GM12878 (cell line): ENCODE measurements around the gene GALNTL6. TPM values are rescaled to one million over a fixed set of nuclear protein-coding genes. Genes with fewer than 3 reads are reported as not detected.

ENCODE experiments used
- ATAC-seq: fragments of 200-7000 bp; cut with Tn5 transposase; 3 replicates; pipeline ENCODE4 v1.9.1; 2020; ENCODE audit warnings: mild to moderate bottlenecking, moderate library complexity
- BruUV-seq: library from RNA; stranded (reverse); fragments of 400-500 nt; replicated peaks from 2 replicates; lab custom pipeline; 2021; lab: Mats Ljungman, UMichigan
- CTCF ChIA-PET: fragments of 300-600 bp; sonication (Branson Sonifier 250); formaldehyde crosslinking; extraction: SDS; loops from one replicate; lab custom pipeline; 2021; ENCODE audit warnings: inconsistent platforms; lab: Yijun Ruan, JAX
- POLR2A ChIA-PET: fragments of 350-600 bp; formaldehyde crosslinking; extraction: SDS; loops from one replicate; lab custom pipeline; 2021; ENCODE audit warnings: inconsistent platforms; lab: Charles Lee
- RAD21 ChIA-PET: fragments of 300-600 bp; sonication (Branson Sonifier 250); formaldehyde crosslinking; loops from one replicate; lab custom pipeline; 2023; ENCODE audit warnings: antibody characterized with exemption; ENCODE audit not compliant: unreplicated experiment; lab: Charles Lee
- SMC1A ChIA-PET: fragments of 300-600 bp; sonication (Branson Sonifier 250); formaldehyde crosslinking; loops from one replicate; lab custom pipeline; 2023; ENCODE audit not compliant: unreplicated experiment, uncharacterized antibody; lab: Charles Lee
- DNase-seq: peaks from one replicate; pipeline ENCODE4 v3.0.0-alpha.2; 2011; ENCODE audit warnings: low read depth, low spot score
- FAIRE-seq: peaks from 3 replicates; lab custom pipeline; 2011; peaks lifted over from hg19 to GRCh38; lab: Jason Lieb, UNC
- H2AFZ ChIP-seq: 2 replicates; pipeline ENCODE4 v1.6.0; 2011; ENCODE audit warnings: low read depth, low read length, control low read depth; ENCODE audit not compliant: control insufficient read depth
- H3K27ac ChIP-seq: 2 replicates; pipeline ENCODE4 v1.5.1; 2011; ENCODE audit warnings: control low read depth; ENCODE audit not compliant: control insufficient read depth, insufficient read depth
- H3K27me3 ChIP-seq, 2 experiments: replicated peaks in 1 of 2; 2 replicates each; pipeline versions ENCODE4 v1.6.0 to v1.6.1; 2011; ENCODE audit warnings: low read length in 1 of 2; ENCODE audit not compliant: control insufficient read depth in 2 of 2, insufficient read depth in 2 of 2
- H3K36me3 ChIP-seq, 2 experiments: 2 replicates each; pipeline ENCODE4 v1.5.1; 2011; ENCODE audit warnings: low read length in 1 of 2; ENCODE audit not compliant: control insufficient read depth in 2 of 2, insufficient read depth in 2 of 2
- H3K4me1 ChIP-seq: 2 replicates; pipeline ENCODE4 v1.6.1; 2011; ENCODE audit warnings: mild to moderate bottlenecking, low read length, moderate library complexity, mixed read lengths; ENCODE audit not compliant: control insufficient read depth, insufficient read depth
- H3K4me2 ChIP-seq: 2 replicates; pipeline ENCODE4 v1.6.0; 2011; ENCODE audit warnings: control low read depth; ENCODE audit not compliant: control insufficient read depth, insufficient read depth
- H3K4me3 ChIP-seq: fragments of 200-600 bp; sonication (generic); 2 replicates; pipeline ENCODE4 v1.5.1; 2016
- H3K79me2 ChIP-seq: 2 replicates; pipeline ENCODE4 v1.6.0; 2011; ENCODE audit warnings: low read length; ENCODE audit not compliant: control insufficient read depth, insufficient read depth
- H3K9ac ChIP-seq: 2 replicates; pipeline ENCODE4 v1.8.0; 2011; ENCODE audit warnings: low read length, control low read depth, mixed read lengths; ENCODE audit not compliant: control insufficient read depth, insufficient read depth
- H3K9me3 ChIP-seq: replicated peaks from 3 replicates; pipeline ENCODE4 v1.5.1; 2011; ENCODE audit warnings: mild to moderate bottlenecking, low read length; ENCODE audit not compliant: control insufficient read depth, insufficient read depth
- H4K20me1 ChIP-seq: 2 replicates; pipeline ENCODE4 v1.6.0; 2011; ENCODE audit not compliant: control insufficient read depth, insufficient read depth
- BCL11A ChIP-seq: IDR thresholded peaks from 2 replicates; pipeline ENCODE4 v1.6.1; 2011; ENCODE audit warnings: low read depth, low read length
- MTA3 ChIP-seq: IDR thresholded peaks from 2 replicates; pipeline ENCODE4 v1.6.1; 2012; ENCODE audit warnings: low read length, inconsistent platforms, borderline replicate concordance
- NRF1 ChIP-seq: conservative IDR thresholded peaks from 2 replicates; pipeline ENCODE4 v1.6.1; 2011; ENCODE audit warnings: mild to moderate bottlenecking, low read depth, low read length, improper control_type of control experiment
- SUPT20H ChIP-seq: IDR thresholded peaks from 2 replicates; pipeline ENCODE4 v1.6.1; 2011; ENCODE audit warnings: low read depth, mild to moderate bottlenecking, low read length, moderate library complexity, borderline replicate concordance; ENCODE audit not compliant: control insufficient read depth
- TBL1XR1 ChIP-seq: IDR thresholded peaks from 2 replicates; pipeline ENCODE4 v1.6.1; 2012; ENCODE audit warnings: low read depth, low read length, improper control_type of control experiment
- TCF12 ChIP-seq: IDR thresholded peaks from 2 replicates; pipeline ENCODE4 v1.6.1; 2011; ENCODE audit warnings: low read depth, mild to moderate bottlenecking, low read length
- ZNF207 ChIP-seq: fragments of 450-650 bp; IDR thresholded peaks from 2 replicates; pipeline ENCODE4 v1.6.1; 2014; ENCODE audit warnings: antibody characterized with exemption, mild to moderate bottlenecking, borderline replicate concordance
- WGBS: methylation state at CpG from one replicate; pipeline ENCODE4 v1.1.6; 2016; ENCODE audit warnings: low lambda C conversion rate; ENCODE audit not compliant: insufficient replicate concordance, insufficient coverage; ENCODE audit errors: missing lambda C conversion rate; 5-methylcytosine and 5-hydroxymethylcytosine counted together
- in situ Hi-C: fragments of 300-500 bp; cut with MboI; formaldehyde crosslinking; loops from 9 replicates; pipeline ENCODE4 v1.14.3; 2018; ENCODE audit warnings: mixed read lengths
- intact Hi-C: fragments of 100-400 bp; cut with micrococcal nuclease; formaldehyde crosslinking; loops from one replicate; pipeline ENCODE4 v1.14.2; 2022; ENCODE audit not compliant: unreplicated experiment
- polyA plus RNA-seq, 11 experiments: library from polyadenylated mRNA; depleted of rRNA in 4 of 11; unstranded in 6 of 11; stranded (reverse) in 5 of 11; fragments of >200 nt; fragmentation: Nextera tagmentation in 4 of 11; fragmentation: Illumina TruSeq in 1 of 11; extraction: Ambion mirVana in 4 of 11; extraction: Trizol in 1 of 11; gene quantifications; 1 replicate in 1 of 11; 2 replicates in 10 of 11; pipeline versions ENCODE4 v1.2.1 to v1.2.3, GENCODE V29; 2011 to 2016; ENCODE audit warnings: inconsistent platforms in 2 of 11, missing spikeins in 2 of 11, low read depth in 1 of 11
- total RNA-seq, 4 experiments: library from RNA; depleted of rRNA in 3 of 4; stranded (reverse); fragments of >200 nt in 3 of 4; fragmentation: Illumina TruSeq in 1 of 4; extraction: Trizol in 1 of 4; gene quantifications; 2 replicates each; pipeline versions ENCODE4 v1.2.1 to v1.2.3, GENCODE V29; 2013 to 2021
- TF ChIP-seq, protein P1 (sequence below): IDR thresholded peaks from 2 replicates; pipeline ENCODE4 v1.6.1; 2011; ENCODE audit warnings: low read depth, low read length, improper control_type of control experiment, borderline replicate concordance
- TF ChIP-seq, protein P2 (sequence below): fragments of 150-350 bp; IDR thresholded peaks from 2 replicates; pipeline ENCODE4 v1.6.1; 2014; ENCODE audit warnings: mild to moderate bottlenecking, low read depth, low read length
- TF ChIP-seq, protein P3 (sequence below): IDR thresholded peaks from 2 replicates; pipeline ENCODE4 v1.6.1; 2012; ENCODE audit warnings: low read depth, low read length, improper control_type of control experiment

GALNTL6 gene
- total and polyA plus RNA-seq, 10 of the 15 experiments (the other 5 are each of a cell fraction or from before 2014, with no cell fraction given): 0.01 to 0.29 TPM; not detected in 8

DNA sequence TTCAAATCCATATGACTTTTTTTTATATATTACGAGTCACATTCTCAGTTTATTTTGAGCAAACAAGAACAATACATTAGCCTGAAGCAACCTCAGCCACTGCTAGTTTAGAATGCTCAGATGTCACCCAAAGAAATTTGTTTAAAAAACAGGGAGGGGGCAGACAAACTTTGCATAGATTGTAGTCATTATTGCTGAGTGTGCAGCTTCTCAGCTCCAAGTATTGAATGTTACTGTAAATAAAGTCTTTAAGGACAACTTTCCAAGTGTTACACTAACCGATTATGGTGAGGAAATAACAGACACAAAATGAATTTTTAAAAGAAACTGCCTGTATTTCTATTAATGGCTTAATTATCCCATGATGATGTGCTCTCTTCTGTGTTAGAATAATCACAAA is 835.9 kb downstream of the GALNTL6 start:
- TF ChIP-seq TCF12 (no peak), TBL1XR1 (no peak), BCL11A (no peak), NRF1 (no peak), ZNF207 (no peak), SUPT20H (no peak), MTA3 (no peak)
- TF ChIP-seq, protein P1, sequence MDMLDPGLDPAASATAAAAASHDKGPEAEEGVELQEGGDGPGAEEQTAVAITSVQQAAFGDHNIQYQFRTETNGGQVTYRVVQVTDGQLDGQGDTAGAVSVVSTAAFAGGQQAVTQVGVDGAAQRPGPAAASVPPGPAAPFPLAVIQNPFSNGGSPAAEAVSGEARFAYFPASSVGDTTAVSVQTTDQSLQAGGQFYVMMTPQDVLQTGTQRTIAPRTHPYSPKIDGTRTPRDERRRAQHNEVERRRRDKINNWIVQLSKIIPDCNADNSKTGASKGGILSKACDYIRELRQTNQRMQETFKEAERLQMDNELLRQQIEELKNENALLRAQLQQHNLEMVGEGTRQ: no peak
- TF ChIP-seq, protein P2, sequence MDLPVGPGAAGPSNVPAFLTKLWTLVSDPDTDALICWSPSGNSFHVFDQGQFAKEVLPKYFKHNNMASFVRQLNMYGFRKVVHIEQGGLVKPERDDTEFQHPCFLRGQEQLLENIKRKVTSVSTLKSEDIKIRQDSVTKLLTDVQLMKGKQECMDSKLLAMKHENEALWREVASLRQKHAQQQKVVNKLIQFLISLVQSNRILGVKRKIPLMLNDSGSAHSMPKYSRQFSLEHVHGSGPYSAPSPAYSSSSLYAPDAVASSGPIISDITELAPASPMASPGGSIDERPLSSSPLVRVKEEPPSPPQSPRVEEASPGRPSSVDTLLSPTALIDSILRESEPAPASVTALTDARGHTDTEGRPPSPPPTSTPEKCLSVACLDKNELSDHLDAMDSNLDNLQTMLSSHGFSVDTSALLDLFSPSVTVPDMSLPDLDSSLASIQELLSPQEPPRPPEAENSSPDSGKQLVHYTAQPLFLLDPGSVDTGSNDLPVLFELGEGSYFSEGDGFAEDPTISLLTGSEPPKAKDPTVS: no peak
- TF ChIP-seq, protein P3, sequence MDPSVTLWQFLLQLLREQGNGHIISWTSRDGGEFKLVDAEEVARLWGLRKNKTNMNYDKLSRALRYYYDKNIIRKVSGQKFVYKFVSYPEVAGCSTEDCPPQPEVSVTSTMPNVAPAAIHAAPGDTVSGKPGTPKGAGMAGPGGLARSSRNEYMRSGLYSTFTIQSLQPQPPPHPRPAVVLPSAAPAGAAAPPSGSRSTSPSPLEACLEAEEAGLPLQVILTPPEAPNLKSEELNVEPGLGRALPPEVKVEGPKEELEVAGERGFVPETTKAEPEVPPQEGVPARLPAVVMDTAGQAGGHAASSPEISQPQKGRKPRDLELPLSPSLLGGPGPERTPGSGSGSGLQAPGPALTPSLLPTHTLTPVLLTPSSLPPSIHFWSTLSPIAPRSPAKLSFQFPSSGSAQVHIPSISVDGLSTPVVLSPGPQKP: no peak
- Histone ChIP-seq H3K9ac (no peak overlapping the region), H4K20me1 (no peaks in the 10 kb centered on the region), H3K27ac (no peak overlapping the region), H3K4me3 (no peak overlapping the region), H3K9me3 (no peaks in the 10 kb centered on the region), H3K79me2 (no peaks in the 10 kb centered on the region), H3K36me3 (no peaks in the 10 kb centered on the region), H3K4me1 (no peaks in the 10 kb centered on the region), H3K27me3 (no peaks in the 10 kb centered on the region), H2AFZ (no peak overlapping the region), H3K4me2 (no peak overlapping the region)
- ChIA-PET SMC1A (no interaction called here), CTCF (no interaction called here), RAD21 (no interaction called here), POLR2A (no interaction called here)
- ATAC-seq (no peak), FAIRE-seq (no peak), DNase-seq (no peak)
- intact Hi-C loops (no loop called here), in situ Hi-C loops (no loop called here)
- WGBS: 3% methylated on average over 2 of the region's 2 CpGs
- no TSS peak for BruUV-seq
